ENCODE measurements around the gene PPP1R12B. TPM values are rescaled to one million over a fixed set of nuclear protein-coding genes. Genes with fewer than 3 reads are reported as not detected.
"Not testable (repeated sequence)": the region's sequence is repeated elsewhere in the genome, so short reads cannot be mapped to it uniquely, and the experiment has no call there.

The PPP1R12B gene
- total RNA-seq, 1 donor from 2014 or later = 21.8 TPM

GRCh38 chr1:202638019-202638700 lies 289.7 kb downstream of the PPP1R12B start:
- Mint-ChIP-seq H3K4me3 (peak overlapping the region; percentile 52), H3K9me3 (no peaks in the 10 kb centered on the region), H3K27me3 (ENCODE audit: insufficient read depth, low read depth) (peaks cover 27% of the 10 kb centered on the region), H3K27ac (peak overlapping the region; percentile 70), H3K4me1 (peaks cover 51% of the 10 kb centered on the region), H3K36me3 (no peaks in the 10 kb centered on the region)
- DNase-seq (ENCODE audit: low spot score) = peak; percentile 57
- Histone ChIP-seq H3K27ac (no peak overlapping the region), H4K20me1 (ENCODE audit: low read depth) (peaks cover 23% of the 10 kb centered on the region), H3K9ac (no peak overlapping the region), H3K4me3 (no peak overlapping the region), H2AFZ (replicated peaks) (no peak overlapping the region), H3K4me1 (peaks cover 35% of the 10 kb centered on the region), H3K9me3 (ENCODE audit: low read depth) (no peaks in the 10 kb centered on the region), H3F3A (ENCODE audit: low read depth) (peaks cover 24% of the 10 kb centered on the region), H3K36me3 (no peaks in the 10 kb centered on the region), H3K4me2 (peak overlapping the region; percentile 10), H3K27me3 (peaks cover 31% of the 10 kb centered on the region), H3K79me2 (ENCODE audit: low read depth) (no peaks in the 10 kb centered on the region)
- TF ChIP-seq EZH2phosphoT487 (IDR thresholded peaks at IDR 0.05) (no peak), CTCF (IDR thresholded peaks at IDR 0.05) (no peak), EZH2 (IDR thresholded peaks at IDR 0.05) (no peak)

GRCh38 chr1:202638701-202639305 lies 290.3 kb downstream of the PPP1R12B start:
- peaks cover 24% of the 10 kb centered on the region for H3K27me3 Mint-ChIP-seq (ENCODE audit: insufficient read depth, low read depth)
- not testable (repeated sequence) for H3K4me3 ChIP-seq; H3K36me3 ChIP-seq; H3K27ac ChIP-seq; DNase-seq (ENCODE audit: low spot score); H3K9me3 ChIP-seq (ENCODE audit: low read depth); H3K36me3 Mint-ChIP-seq; H2AFZ ChIP-seq (replicated peaks); H3K9me3 Mint-ChIP-seq; H3K9ac ChIP-seq; H3K79me2 ChIP-seq (ENCODE audit: low read depth)
- H3F3A ChIP-seq (ENCODE audit: low read depth) = peaks cover 24% of the 10 kb centered on the region
- H3K4me3 Mint-ChIP-seq = peak overlapping the region; percentile 52
- H3K4me1 ChIP-seq = peaks cover 35% of the 10 kb centered on the region
- H3K4me1 Mint-ChIP-seq = peaks cover 51% of the 10 kb centered on the region
- peak overlapping the region; percentile 70 for H3K27ac Mint-ChIP-seq
- H3K27me3 ChIP-seq = peaks cover 38% of the 10 kb centered on the region
- peaks cover 23% of the 10 kb centered on the region for H4K20me1 ChIP-seq (ENCODE audit: low read depth)
- peak overlapping the region; percentile 10 for H3K4me2 ChIP-seq

GRCh38 chr1:202639500-202639899 lies 291.0 kb downstream of the PPP1R12B start:
- H3K9me3 ChIP-seq (ENCODE audit: low read depth) = no peaks in the 10 kb centered on the region
- Mint-ChIP-seq H3K27me3 (ENCODE audit: insufficient read depth, low read depth) (peaks cover 27% of the 10 kb centered on the region), H3K9me3 (no peaks in the 10 kb centered on the region), H3K27ac (peak overlapping the region; percentile 70), H3K4me1 (peaks cover 54% of the 10 kb centered on the region), H3K4me3 (peak overlapping the region; percentile 52), H3K36me3 (no peaks in the 10 kb centered on the region)
- H3K79me2 ChIP-seq (ENCODE audit: low read depth) = no peaks in the 10 kb centered on the region
- no peaks in the 10 kb centered on the region for H3K36me3 ChIP-seq
- DNase-seq (ENCODE audit: low spot score) = peak; percentile 68
- no peak overlapping the region for H3K4me3 ChIP-seq
- peaks cover 28% of the 10 kb centered on the region for H3F3A ChIP-seq (ENCODE audit: low read depth)
- no peak overlapping the region for H2AFZ ChIP-seq (replicated peaks)
- H3K4me2 ChIP-seq = peak overlapping the region; percentile 10
- H3K27me3 ChIP-seq = peaks cover 45% of the 10 kb centered on the region
- peaks cover 26% of the 10 kb centered on the region for H4K20me1 ChIP-seq (ENCODE audit: low read depth)
- H3K27ac ChIP-seq = no peak overlapping the region
- TF ChIP-seq EZH2phosphoT487 (IDR thresholded peaks at IDR 0.05) (peak; percentile 49), CTCF (IDR thresholded peaks at IDR 0.05) (no peak)
- peaks cover 38% of the 10 kb centered on the region for H3K4me1 ChIP-seq
- H3K9ac ChIP-seq = no peak overlapping the region

GRCh38 chr1:202642212-202642611 lies 293.7 kb downstream of the PPP1R12B start:
- H3F3A ChIP-seq (ENCODE audit: low read depth) = peaks cover 32% of the 10 kb centered on the region
- no peak for DNase-seq (ENCODE audit: low spot score)
- TF ChIP-seq EZH2 (IDR thresholded peaks at IDR 0.05) = no peak
- TF ChIP-seq CTCF (IDR thresholded peaks at IDR 0.05) = no peak
- no peak for TF ChIP-seq EZH2phosphoT487 (IDR thresholded peaks at IDR 0.05)
- peaks cover 45% of the 10 kb centered on the region for H3K27me3 Mint-ChIP-seq (ENCODE audit: insufficient read depth, low read depth)
- no peaks in the 10 kb centered on the region for H3K9me3 ChIP-seq (ENCODE audit: low read depth)
- no peaks in the 10 kb centered on the region for H3K79me2 ChIP-seq (ENCODE audit: low read depth)
- peak overlapping the region; percentile 72 for H3K4me3 Mint-ChIP-seq
- H3K27me3 ChIP-seq = peaks cover 72% of the 10 kb centered on the region
- peaks cover 26% of the 10 kb centered on the region for H4K20me1 ChIP-seq (ENCODE audit: low read depth)
- no peaks in the 10 kb centered on the region for H3K9me3 Mint-ChIP-seq
- H3K4me1 Mint-ChIP-seq = peaks cover 52% of the 10 kb centered on the region
- H3K36me3 ChIP-seq = no peaks in the 10 kb centered on the region
- no peak overlapping the region for H3K27ac Mint-ChIP-seq
- no peak overlapping the region for H2AFZ ChIP-seq (replicated peaks)
- H3K4me2 ChIP-seq = peak overlapping the region; percentile 96
- no peak overlapping the region for H3K27ac ChIP-seq
- H3K4me3 ChIP-seq = peak overlapping the region; percentile 69
- peaks cover 40% of the 10 kb centered on the region for H3K4me1 ChIP-seq
- H3K36me3 Mint-ChIP-seq = no peaks in the 10 kb centered on the region
- H3K9ac ChIP-seq = no peak overlapping the region

All from neural progenitor cell (in vitro differentiated cells).